GM12878 (cell line): ENCODE results near the gene ZNF680. TPM values are rescaled to one million over a fixed set of nuclear protein-coding genes. Genes with fewer than 3 reads are reported as not detected.

Experiments
- ASH2L ChIP-seq: fragments of 300-600, 200-600 bp; sonication (generic); IDR thresholded peaks from 2 replicates; pipeline ENCODE4 v1.6.1; 2017; ENCODE audit warnings: low read depth, mild to moderate bottlenecking, borderline replicate concordance
- BACH1 ChIP-seq: fragments of 450-650 bp; IDR thresholded peaks from 2 replicates; pipeline ENCODE4 v1.6.1; 2017; ENCODE audit warnings: mild to moderate bottlenecking, borderline replicate concordance
- CEBPB ChIP-seq, 2 experiments: fragments of 150-350 bp in 1 of 2; IDR thresholded peaks; 2 replicates each; pipeline ENCODE4 v1.6.1; 2012 to 2014; ENCODE audit warnings: low read depth in 2 of 2, low read length in 2 of 2, borderline replicate concordance in 1 of 2, inconsistent platforms in 1 of 2
- CREM ChIP-seq: IDR thresholded peaks from 2 replicates; pipeline ENCODE4 v1.6.1; 2014; ENCODE audit warnings: antibody characterized with exemption, low read depth
- DPF2 ChIP-seq: fragments of 450-650 bp; IDR thresholded peaks from 2 replicates; pipeline ENCODE4 v1.6.1; 2017; ENCODE audit warnings: mild to moderate bottlenecking
- EED ChIP-seq: sonication (generic); IDR thresholded peaks from 2 replicates; pipeline ENCODE4 v1.6.1; 2016; ENCODE audit warnings: antibody characterized with exemption, low read depth
- EGR1 ChIP-seq, 2 experiments: IDR thresholded peaks; 1 replicate in 1 of 2; 2 replicates in 1 of 2; pipeline ENCODE4 v1.6.1; 2011 to 2012; ENCODE audit warnings: low read depth in 2 of 2, low read length in 2 of 2, borderline replicate concordance in 1 of 2, mild to moderate bottlenecking in 1 of 2, moderate library complexity in 1 of 2
- FOS ChIP-seq: IDR thresholded peaks from 3 replicates; pipeline ENCODE4 v1.6.1; 2011; ENCODE audit warnings: borderline replicate concordance; ENCODE audit not compliant: insufficient read length; ENCODE audit errors: extremely low read depth
- HDGF ChIP-seq: fragments of 450-650 bp; IDR thresholded peaks from 2 replicates; pipeline ENCODE4 v1.6.1; 2016; ENCODE audit warnings: antibody characterized with exemption
- IKZF2 ChIP-seq, 2 experiments: fragments of 450-650 bp; IDR thresholded peaks; 2 replicates each; pipeline ENCODE4 v1.6.1; 2017; ENCODE audit warnings: mild to moderate bottlenecking in 2 of 2, moderate library complexity in 2 of 2
- KAT2A ChIP-seq: conservative IDR thresholded peaks from 2 replicates; pipeline ENCODE4 v1.6.1; 2011; ENCODE audit warnings: low read depth, low read length; ENCODE audit not compliant: control insufficient read depth
- KDM1A ChIP-seq: fragments of 200-600 bp; sonication (generic); IDR thresholded peaks from 2 replicates; pipeline ENCODE4 v1.6.1; 2016; ENCODE audit warnings: borderline replicate concordance
- KLF5 ChIP-seq: fragments of 450-650 bp; IDR thresholded peaks from 2 replicates; pipeline ENCODE4 v1.6.1; 2014; ENCODE audit warnings: mild to moderate bottlenecking; ENCODE audit not compliant: partially characterized antibody
- PAX8 ChIP-seq: fragments of 450-650 bp; IDR thresholded peaks from 2 replicates; pipeline ENCODE4 v1.6.1; 2017; ENCODE audit warnings: mild to moderate bottlenecking, moderate library complexity
- POLR2A ChIP-seq: IDR thresholded peaks from 2 replicates; pipeline ENCODE4 v1.6.1; 2011; ENCODE audit warnings: low read depth, mild to moderate bottlenecking, low read length
- RBBP5 ChIP-seq: fragments of 200-600 bp; sonication (generic); conservative IDR thresholded peaks from 2 replicates; pipeline ENCODE4 v1.6.1; 2016
- RUNX3 ChIP-seq: IDR thresholded peaks from 2 replicates; pipeline ENCODE4 v1.6.1; 2012; ENCODE audit warnings: low read length, inconsistent platforms
- SMARCA5 ChIP-seq: fragments of 450-650 bp; IDR thresholded peaks from 2 replicates; pipeline ENCODE4 v1.6.1; 2017; ENCODE audit warnings: mild to moderate bottlenecking
- SRF ChIP-seq, 2 experiments: IDR thresholded peaks; 2 replicates each; pipeline ENCODE4 v1.6.1; 2011; ENCODE audit warnings: low read depth in 2 of 2, low read length in 2 of 2, mild to moderate bottlenecking in 1 of 2, moderate library complexity in 1 of 2
- WRNIP1 ChIP-seq: IDR thresholded peaks from 2 replicates; pipeline ENCODE4 v1.6.1; 2011; ENCODE audit warnings: low read depth, low read length, improper control_type of control experiment, borderline replicate concordance
- polyA plus RNA-seq, 11 experiments: library from polyadenylated mRNA; depleted of rRNA in 4 of 11; unstranded in 6 of 11; stranded (reverse) in 5 of 11; fragments of >200 nt; fragmentation: Nextera tagmentation in 4 of 11; fragmentation: Illumina TruSeq in 1 of 11; extraction: Ambion mirVana in 4 of 11; extraction: Trizol in 1 of 11; gene quantifications; 1 replicate in 1 of 11; 2 replicates in 10 of 11; pipeline versions ENCODE4 v1.2.1 to v1.2.3, GENCODE V29; 2011 to 2016; ENCODE audit warnings: inconsistent platforms in 2 of 11, missing spikeins in 2 of 11, low read depth in 1 of 11
- total RNA-seq, 4 experiments: library from RNA; depleted of rRNA in 3 of 4; stranded (reverse); fragments of >200 nt in 3 of 4; fragmentation: Illumina TruSeq in 1 of 4; extraction: Trizol in 1 of 4; gene quantifications; 2 replicates each; pipeline versions ENCODE4 v1.2.1 to v1.2.3, GENCODE V29; 2013 to 2021
- TF ChIP-seq, protein P1 (sequence below): IDR thresholded peaks from 2 replicates; pipeline ENCODE4 v1.6.1; 2012; ENCODE audit warnings: low read length, inconsistent platforms
- TF ChIP-seq, protein P2 (sequence below): IDR thresholded peaks from 2 replicates; pipeline ENCODE4 v1.6.1; 2012; ENCODE audit warnings: improper control_type of control experiment, low read depth, low read length; ENCODE audit not compliant: insufficient replicate concordance
- TF ChIP-seq, protein P3 (sequence below): IDR thresholded peaks from 2 replicates; pipeline ENCODE4 v1.6.1; 2012; ENCODE audit warnings: mild to moderate bottlenecking, low read depth, low read length

The ZNF680 gene
- total and polyA plus RNA-seq, 10 of the 15 experiments (the other 5 are each of a cell fraction or from before 2014, with no cell fraction given), result 5.0 to 13.6 (median 7.8) TPM

DNA sequence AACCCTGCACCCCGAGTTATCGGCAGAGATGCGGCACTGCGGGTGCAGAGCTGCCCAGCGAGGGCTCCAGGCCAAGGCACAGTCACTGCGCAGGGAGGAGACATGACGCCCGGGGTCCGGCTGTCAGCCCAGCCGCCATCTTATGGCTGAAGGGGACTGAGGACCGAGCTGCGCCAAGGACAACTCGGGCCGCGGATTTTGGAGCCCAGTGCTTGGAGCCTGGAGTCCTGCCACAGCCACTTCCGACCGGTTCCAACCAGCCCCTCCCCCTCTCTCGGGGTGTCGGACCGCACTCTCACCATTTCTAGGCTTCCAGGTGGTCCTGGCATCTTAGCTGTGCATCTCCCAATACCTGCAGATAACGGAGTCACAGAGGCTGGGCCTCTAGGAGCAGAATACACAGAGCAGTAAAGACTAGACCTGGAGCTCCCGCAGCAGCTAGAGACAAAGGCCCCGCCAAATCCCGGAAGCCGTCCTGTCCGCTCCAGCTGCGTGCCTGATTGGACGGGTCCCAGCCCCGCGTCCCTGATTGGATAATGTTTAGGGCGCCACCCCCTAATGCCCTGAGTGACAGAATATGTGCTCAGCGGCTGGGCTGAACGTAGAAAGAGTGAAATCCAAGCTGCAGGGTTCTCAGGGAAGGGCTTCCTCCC is at the start of gene ZNF680 (continued):
- TF ChIP-seq SRF (IDR thresholded peaks at IDR 0.05; ENCODE audit: low read depth in 2 of 2, low read length in 2 of 2) (no peak), FOS (peak; percentile 45), EED (no peak), HDGF (no peak), DPF2 (no peak), CEBPB (IDR thresholded peaks at IDR 0.05; ENCODE audit: borderline replicate concordance in 1 of 2, low read depth in 2 of 2, low read length in 2 of 2) (no peak), SMARCA5 (no peak), BACH1 (no peak), EGR1 (IDR thresholded peaks at IDR 0.05; ENCODE audit: borderline replicate concordance in 1 of 2, low read depth in 2 of 2, low read length in 2 of 2) (no peak), KLF5 (peak; percentile 58), WRNIP1 (no peak), CREM (peak; percentile 19; the same call in 1 of the 2 replicates), RBBP5 (no peak), ASH2L (no peak), POLR2A (peak; percentile 82), PAX8 (no peak), IKZF2 (IDR thresholded peaks at IDR 0.05) (no peak), KDM1A (no peak), KAT2A (no peak), RUNX3 (peak; percentile 28; the same call in 1 of the 2 replicates)
- TF ChIP-seq, protein P1, sequence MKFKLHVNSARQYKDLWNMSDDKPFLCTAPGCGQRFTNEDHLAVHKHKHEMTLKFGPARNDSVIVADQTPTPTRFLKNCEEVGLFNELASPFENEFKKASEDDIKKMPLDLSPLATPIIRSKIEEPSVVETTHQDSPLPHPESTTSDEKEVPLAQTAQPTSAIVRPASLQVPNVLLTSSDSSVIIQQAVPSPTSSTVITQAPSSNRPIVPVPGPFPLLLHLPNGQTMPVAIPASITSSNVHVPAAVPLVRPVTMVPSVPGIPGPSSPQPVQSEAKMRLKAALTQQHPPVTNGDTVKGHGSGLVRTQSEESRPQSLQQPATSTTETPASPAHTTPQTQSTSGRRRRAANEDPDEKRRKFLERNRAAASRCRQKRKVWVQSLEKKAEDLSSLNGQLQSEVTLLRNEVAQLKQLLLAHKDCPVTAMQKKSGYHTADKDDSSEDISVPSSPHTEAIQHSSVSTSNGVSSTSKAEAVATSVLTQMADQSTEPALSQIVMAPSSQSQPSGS, result no peak
- TF ChIP-seq, protein P2, sequence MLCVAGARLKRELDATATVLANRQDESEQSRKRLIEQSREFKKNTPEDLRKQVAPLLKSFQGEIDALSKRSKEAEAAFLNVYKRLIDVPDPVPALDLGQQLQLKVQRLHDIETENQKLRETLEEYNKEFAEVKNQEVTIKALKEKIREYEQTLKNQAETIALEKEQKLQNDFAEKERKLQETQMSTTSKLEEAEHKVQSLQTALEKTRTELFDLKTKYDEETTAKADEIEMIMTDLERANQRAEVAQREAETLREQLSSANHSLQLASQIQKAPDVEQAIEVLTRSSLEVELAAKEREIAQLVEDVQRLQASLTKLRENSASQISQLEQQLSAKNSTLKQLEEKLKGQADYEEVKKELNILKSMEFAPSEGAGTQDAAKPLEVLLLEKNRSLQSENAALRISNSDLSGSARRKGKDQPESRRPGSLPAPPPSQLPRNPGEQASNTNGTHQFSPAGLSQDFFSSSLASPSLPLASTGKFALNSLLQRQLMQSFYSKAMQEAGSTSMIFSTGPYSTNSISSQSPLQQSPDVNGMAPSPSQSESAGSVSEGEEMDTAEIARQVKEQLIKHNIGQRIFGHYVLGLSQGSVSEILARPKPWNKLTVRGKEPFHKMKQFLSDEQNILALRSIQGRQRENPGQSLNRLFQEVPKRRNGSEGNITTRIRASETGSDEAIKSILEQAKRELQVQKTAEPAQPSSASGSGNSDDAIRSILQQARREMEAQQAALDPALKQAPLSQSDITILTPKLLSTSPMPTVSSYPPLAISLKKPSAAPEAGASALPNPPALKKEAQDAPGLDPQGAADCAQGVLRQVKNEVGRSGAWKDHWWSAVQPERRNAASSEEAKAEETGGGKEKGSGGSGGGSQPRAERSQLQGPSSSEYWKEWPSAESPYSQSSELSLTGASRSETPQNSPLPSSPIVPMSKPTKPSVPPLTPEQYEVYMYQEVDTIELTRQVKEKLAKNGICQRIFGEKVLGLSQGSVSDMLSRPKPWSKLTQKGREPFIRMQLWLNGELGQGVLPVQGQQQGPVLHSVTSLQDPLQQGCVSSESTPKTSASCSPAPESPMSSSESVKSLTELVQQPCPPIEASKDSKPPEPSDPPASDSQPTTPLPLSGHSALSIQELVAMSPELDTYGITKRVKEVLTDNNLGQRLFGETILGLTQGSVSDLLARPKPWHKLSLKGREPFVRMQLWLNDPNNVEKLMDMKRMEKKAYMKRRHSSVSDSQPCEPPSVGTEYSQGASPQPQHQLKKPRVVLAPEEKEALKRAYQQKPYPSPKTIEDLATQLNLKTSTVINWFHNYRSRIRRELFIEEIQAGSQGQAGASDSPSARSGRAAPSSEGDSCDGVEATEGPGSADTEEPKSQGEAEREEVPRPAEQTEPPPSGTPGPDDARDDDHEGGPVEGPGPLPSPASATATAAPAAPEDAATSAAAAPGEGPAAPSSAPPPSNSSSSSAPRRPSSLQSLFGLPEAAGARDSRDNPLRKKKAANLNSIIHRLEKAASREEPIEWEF, result no peak
- TF ChIP-seq, protein P3, sequence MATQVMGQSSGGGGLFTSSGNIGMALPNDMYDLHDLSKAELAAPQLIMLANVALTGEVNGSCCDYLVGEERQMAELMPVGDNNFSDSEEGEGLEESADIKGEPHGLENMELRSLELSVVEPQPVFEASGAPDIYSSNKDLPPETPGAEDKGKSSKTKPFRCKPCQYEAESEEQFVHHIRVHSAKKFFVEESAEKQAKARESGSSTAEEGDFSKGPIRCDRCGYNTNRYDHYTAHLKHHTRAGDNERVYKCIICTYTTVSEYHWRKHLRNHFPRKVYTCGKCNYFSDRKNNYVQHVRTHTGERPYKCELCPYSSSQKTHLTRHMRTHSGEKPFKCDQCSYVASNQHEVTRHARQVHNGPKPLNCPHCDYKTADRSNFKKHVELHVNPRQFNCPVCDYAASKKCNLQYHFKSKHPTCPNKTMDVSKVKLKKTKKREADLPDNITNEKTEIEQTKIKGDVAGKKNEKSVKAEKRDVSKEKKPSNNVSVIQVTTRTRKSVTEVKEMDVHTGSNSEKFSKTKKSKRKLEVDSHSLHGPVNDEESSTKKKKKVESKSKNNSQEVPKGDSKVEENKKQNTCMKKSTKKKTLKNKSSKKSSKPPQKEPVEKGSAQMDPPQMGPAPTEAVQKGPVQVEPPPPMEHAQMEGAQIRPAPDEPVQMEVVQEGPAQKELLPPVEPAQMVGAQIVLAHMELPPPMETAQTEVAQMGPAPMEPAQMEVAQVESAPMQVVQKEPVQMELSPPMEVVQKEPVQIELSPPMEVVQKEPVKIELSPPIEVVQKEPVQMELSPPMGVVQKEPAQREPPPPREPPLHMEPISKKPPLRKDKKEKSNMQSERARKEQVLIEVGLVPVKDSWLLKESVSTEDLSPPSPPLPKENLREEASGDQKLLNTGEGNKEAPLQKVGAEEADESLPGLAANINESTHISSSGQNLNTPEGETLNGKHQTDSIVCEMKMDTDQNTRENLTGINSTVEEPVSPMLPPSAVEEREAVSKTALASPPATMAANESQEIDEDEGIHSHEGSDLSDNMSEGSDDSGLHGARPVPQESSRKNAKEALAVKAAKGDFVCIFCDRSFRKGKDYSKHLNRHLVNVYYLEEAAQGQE, result no peak
